ENCODE results near the gene MIEF2.

- TF ChIP-seq POLR2A (IDR thresholded peaks at IDR 0.05) (no peak), CTCF (IDR thresholded peaks at IDR 0.05) (no peak)
Measured at GRCh38 chr17:18267927-18268711, 7.7 kb downstream of the MIEF2 start.
